ENCODE data around the gene BCL6B.

BCL6B gene

GRCh38 chr17:7011415-7011814 lies 11.4 kb upstream of the BCL6B start:
- no peak for DNase-seq

GRCh38 chr17:7011942-7012254 lies 11.0 kb upstream of the BCL6B start:
- no peak for DNase-seq

- peak; percentile 97 for DNase-seq
These were observed 8.4 kb upstream of the BCL6B start for GRCh38 chr17:7014261-7014994.

- DNase-seq: peak; percentile 43
These were observed 7.6 kb upstream of the BCL6B start for GRCh38 chr17:7014995-7015958.

GRCh38 chr17:7016418-7016817 lies 6.4 kb upstream of the BCL6B start:
- DNase-seq: no peak

GRCh38 chr17:7016886-7017826 lies 5.7 kb upstream of the BCL6B start:
- DNase-seq: no peak

GRCh38 chr17:7017827-7018200 lies 5.0 kb upstream of the BCL6B start:
- no peak for DNase-seq

GRCh38 chr17:7018331-7018964 lies 4.4 kb upstream of the BCL6B start:
- no peak for DNase-seq

- no peak for DNase-seq
These were observed 3.5 kb upstream of the BCL6B start for GRCh38 chr17:7019367-7019766.

- no peak for DNase-seq
These were observed 2.9 kb upstream of the BCL6B start for GRCh38 chr17:7019839-7020519.

GRCh38 chr17:7020894-7021664 lies 1.8 kb upstream of the BCL6B start:
- DNase-seq: no peak

- DNase-seq: peak; percentile 54
These were observed 664 bp upstream of the BCL6B start for GRCh38 chr17:7021993-7022778.

GRCh38 chr17:7023576-7024401 lies 939 bp downstream of the BCL6B start:
- DNase-seq: no peak

- no peak for DNase-seq
These were observed 1.5 kb downstream of the BCL6B start for GRCh38 chr17:7024402-7024785.

- no peak for DNase-seq
These were observed 2.4 kb downstream of the BCL6B start for GRCh38 chr17:7025245-7025644.

GRCh38 chr17:7026471-7027115 lies 3.7 kb downstream of the BCL6B start:
- DNase-seq: no peak

- no peak for DNase-seq
These were observed 4.5 kb downstream of the BCL6B start for GRCh38 chr17:7027335-7027734.

- no peak for DNase-seq
These were observed 6.2 kb downstream of the BCL6B start for GRCh38 chr17:7029096-7029495.

- no peak for DNase-seq
These were observed 6.8 kb downstream of the BCL6B start for GRCh38 chr17:7029659-7030058.

Data from HCEC 1CT (cell line).